Right cardiac atrium (tissue), 5 donors: ENCODE data around the gene TMEM39A. TPM values are rescaled to one million over a fixed set of nuclear protein-coding genes. Genes with fewer than 3 reads are reported as not detected.

ENCODE experiments used
- ATAC-seq, 2 donors: fragments of 200-7000 bp; cut with Tn5 transposase; one replicate each; pipeline versions ENCODE4 v1.8.0 to v1.9.1; 2020; ENCODE audit warnings: moderate library complexity in 2 of 2, mild to moderate bottlenecking in 1 of 2
- DNase-seq, 3 donors: peaks; one replicate each; pipeline ENCODE4 v3.0.0-alpha.2; 2020
- H3K27ac ChIP-seq: one replicate; pipeline ENCODE4 v1.5.1; 2013; ENCODE audit warnings: mild to moderate bottlenecking, low read length, control low read depth, moderate library complexity
- H3K27me3 ChIP-seq: one replicate; pipeline ENCODE4 v1.6.1; 2013; ENCODE audit not compliant: control insufficient read depth, insufficient read depth
- H3K4me1 ChIP-seq: one replicate; pipeline ENCODE4 v1.6.1; 2013; ENCODE audit warnings: low read length; ENCODE audit not compliant: control insufficient read depth, insufficient read depth
- H3K4me3 ChIP-seq: one replicate; pipeline ENCODE4 v1.5.1; 2013; ENCODE audit warnings: low read length, control low read depth
- H3K9me3 ChIP-seq: one replicate; pipeline ENCODE4 v1.6.1; 2013; ENCODE audit warnings: low read length; ENCODE audit not compliant: control insufficient read depth
- WGBS: extraction: QIAGEN DNeasy Blood & Tissue Kit; methylation state at CpG from one replicate; pipeline ENCODE4 v1.1.7; 2013; 5-methylcytosine and 5-hydroxymethylcytosine counted together
- intact Hi-C, 4 donors: fragments of 100-400 bp; cut with DNase I; formaldehyde crosslinking; loops; one replicate each; pipeline versions ENCODE4 v1.11.0 to v1.14.0; 2022 to 2023
- polyA plus RNA-seq: library from polyadenylated mRNA; stranded (reverse); fragments of 200-250 nt; gene quantifications from one replicate; pipeline ENCODE4 v1.2.3, GENCODE V29; 2013
- total RNA-seq, 4 donors: library from RNA; stranded (reverse); fragmentation: NEBNext Ultra II Directional; extraction: Animal tissue kit (Norgen Biotek cat#: 25700); gene quantifications; one replicate each; pipeline ENCODE4 v1.2.1, GENCODE V29; 2021
- donor health status: healthy with polysubstance abuse.
- donor health status: DM: no; HTN: yes; CAD: no.
- donor health status: DM: no; HTN: no; CAD: no.
- donor health status: DM: no; HTN: yes; CAD: no; lungs with severe emphysema.
- donor health status: DM: yes; HTN: yes; CAD: no.

TMEM39A gene
- total and polyA plus RNA-seq, 5 donors = 6.7 to 36.0 (median 21.4) TPM

DNA sequence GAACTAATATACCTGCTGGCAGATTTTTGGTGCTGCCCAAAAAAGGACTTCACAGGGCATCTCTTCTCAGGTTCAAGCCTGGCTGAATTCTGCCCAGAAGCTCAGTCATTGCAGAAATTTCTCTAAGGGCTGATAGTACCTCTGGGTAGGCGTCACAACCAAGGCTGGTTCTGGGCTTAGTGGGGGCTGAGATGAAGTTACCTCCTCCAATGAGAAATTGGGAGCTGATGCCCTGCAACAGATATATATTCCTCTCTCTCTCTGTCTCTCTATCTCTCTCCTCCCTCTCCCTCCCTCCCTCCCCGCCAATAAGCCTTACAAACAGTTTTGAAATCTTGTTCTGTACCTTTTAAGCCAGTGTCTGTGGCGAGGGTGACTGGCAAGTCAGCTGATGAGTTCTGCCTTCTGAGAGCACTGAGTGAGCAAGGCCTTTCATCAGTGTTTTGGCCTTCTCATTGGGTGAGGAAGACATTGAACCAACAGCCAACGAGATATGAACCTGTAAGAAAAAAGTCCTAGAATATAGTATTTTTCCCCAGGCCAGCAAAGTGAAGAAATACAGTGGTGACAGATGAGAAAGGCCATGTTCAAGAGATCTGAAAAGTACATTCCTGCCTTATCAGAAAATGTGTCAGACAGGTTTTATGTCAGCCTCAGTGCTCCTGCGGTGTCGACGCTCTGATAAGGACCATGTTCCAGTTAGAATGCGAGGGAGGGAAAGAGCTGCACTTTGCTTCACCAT, 45.5 kb downstream of the TMEM39A start:
- DNase-seq = no peak
- H3K27ac ChIP-seq = peak overlapping the region; percentile 79
- ATAC-seq = peak; percentile 62 to 71
- 58% methylated on average over 8 of the region's 8 CpGs for WGBS
- H3K4me3 ChIP-seq = no peak overlapping the region
- H3K4me1 ChIP-seq = peaks cover 9% of the 10 kb centered on the region
- no peaks in the 10 kb centered on the region for H3K27me3 ChIP-seq
- no peaks in the 10 kb centered on the region for H3K9me3 ChIP-seq
- intact Hi-C loops = no loop called here

GRCh38 chr3:119416873-119417272, 46.5 kb downstream of the TMEM39A start:
- Histone ChIP-seq H3K9me3 (no peaks in the 10 kb centered on the region), H3K4me1 (peaks cover 9% of the 10 kb centered on the region), H3K27ac (peak overlapping the region; percentile 79), H3K27me3 (no peaks in the 10 kb centered on the region), H3K4me3 (no peak overlapping the region)
- ATAC-seq = no peak
- WGBS = 83% methylated on average over 1 of the region's 1 CpG
- no peak for DNase-seq
- intact Hi-C loops = no loop called here

DNA sequence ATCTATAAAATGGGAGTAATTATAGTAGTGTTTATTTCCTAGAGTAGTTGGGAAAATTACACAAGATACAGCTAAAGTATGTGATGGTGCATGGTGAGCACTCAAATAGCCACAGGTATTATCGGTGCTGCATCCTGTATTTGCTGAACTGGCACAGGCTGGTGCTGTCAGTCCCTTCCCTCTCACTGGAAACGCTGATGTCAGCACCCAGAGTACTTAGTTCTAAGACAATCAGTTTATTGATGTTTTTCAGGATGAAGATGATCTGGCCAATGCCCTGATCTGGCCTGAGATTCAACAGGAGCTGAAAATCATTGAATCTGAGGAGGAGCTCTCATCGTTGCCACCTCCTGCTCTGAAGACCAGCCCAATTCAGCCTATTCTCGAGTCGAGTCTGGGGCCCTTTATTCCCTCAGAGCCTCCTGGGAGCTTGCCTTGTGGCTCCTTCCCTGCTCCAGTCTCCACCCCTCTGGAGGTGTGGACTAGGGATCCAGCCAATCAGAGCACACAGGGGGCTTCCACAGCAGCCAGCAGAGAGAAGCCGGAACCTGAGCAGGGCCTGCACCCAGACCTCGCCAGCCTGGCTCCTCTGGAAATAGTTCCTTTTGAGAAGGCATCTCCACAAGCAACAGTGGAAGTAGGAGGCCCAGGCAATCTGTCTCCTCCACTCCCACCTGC, 49.7 kb downstream of the TMEM39A start:
- no peak for DNase-seq
- H3K27me3 ChIP-seq = no peaks in the 10 kb centered on the region
- 73% methylated on average over 7 of the region's 7 CpGs for WGBS
- H3K4me1 ChIP-seq = peaks cover 7% of the 10 kb centered on the region
- no peak for ATAC-seq
- intact Hi-C loops = no loop called here
- H3K9me3 ChIP-seq = no peaks in the 10 kb centered on the region
- peak overlapping the region; percentile 21 for H3K27ac ChIP-seq
- H3K4me3 ChIP-seq = no peak overlapping the region

DNA sequence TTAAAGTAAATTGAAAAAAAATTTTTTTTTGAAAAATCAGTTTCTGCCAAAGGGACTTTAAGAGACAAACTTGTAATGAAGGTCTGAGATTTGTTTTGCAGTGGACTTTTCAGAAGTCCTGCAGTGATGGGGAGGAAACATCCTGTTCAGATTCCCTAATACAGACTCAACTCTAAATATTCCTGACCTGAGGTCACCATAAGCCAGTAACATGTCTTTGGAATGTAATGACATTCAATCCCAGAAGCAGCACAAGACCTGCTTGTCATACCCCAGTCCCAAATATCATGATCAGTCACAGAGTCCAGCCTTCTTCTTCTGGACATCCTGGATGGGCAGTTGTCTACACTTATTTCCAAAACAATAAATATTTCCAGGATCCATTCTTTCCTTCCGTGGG, 53.6 kb downstream of the TMEM39A start:
- WGBS = 94% methylated on average over 1 of the region's 1 CpG
- intact Hi-C loops = no loop called here
- no peak for ATAC-seq

GRCh38 chr3:119408243-119408950, 55.0 kb downstream of the TMEM39A start:
- Histone ChIP-seq H3K4me1 (no peaks in the 10 kb centered on the region), H3K9me3 (no peaks in the 10 kb centered on the region), H3K27me3 (no peaks in the 10 kb centered on the region), H3K27ac (no peak overlapping the region), H3K4me3 (no peak overlapping the region)
- intact Hi-C loops = no loop called here
- WGBS = 82% methylated on average over 3 of the region's 3 CpGs
- ATAC-seq (no peak), DNase-seq (no peak)

More for the DNA sequence above, 53.6 kb downstream of the TMEM39A start:
- peaks cover 4% of the 10 kb centered on the region for H3K4me1 ChIP-seq
- no peaks in the 10 kb centered on the region for H3K9me3 ChIP-seq
- no peak for DNase-seq
- no peaks in the 10 kb centered on the region for H3K27me3 ChIP-seq
- H3K27ac ChIP-seq = no peak overlapping the region
- no peak overlapping the region for H3K4me3 ChIP-seq

- ATAC-seq (peak; percentile 54), DNase-seq (no peak)
- Histone ChIP-seq H3K4me3 (no peak overlapping the region), H3K27me3 (no peaks in the 10 kb centered on the region), H3K27ac (no peak overlapping the region), H3K9me3 (no peaks in the 10 kb centered on the region), H3K4me1 (no peaks in the 10 kb centered on the region)
- WGBS = 49% methylated on average over 2 of the region's 2 CpGs
- intact Hi-C loops = no loop called here
Measured at GRCh38 chr3:119405315-119405714, 58.1 kb downstream of the TMEM39A start.

DNA sequence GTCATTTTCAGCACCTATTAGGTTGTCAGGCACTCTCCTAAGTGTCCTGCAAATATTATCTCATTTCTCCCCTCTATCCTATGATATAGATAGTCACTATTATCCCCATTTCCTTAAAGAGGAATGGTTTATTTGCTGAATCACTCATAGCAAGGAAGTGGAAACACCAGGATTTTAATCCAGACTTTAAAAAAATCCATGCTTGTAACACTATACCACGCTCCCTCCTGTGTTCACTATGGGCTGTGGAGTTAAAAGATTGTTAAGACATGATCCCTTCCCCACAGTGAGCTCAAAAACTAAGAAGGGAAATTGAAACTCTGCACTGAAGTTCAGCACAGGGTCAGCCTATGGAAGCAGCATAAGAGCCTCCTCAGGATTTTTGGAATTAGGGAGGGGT, 60.2 kb downstream of the TMEM39A start:
- 97% methylated on average over 1 of the region's 1 CpG for WGBS
- intact Hi-C loops = no loop called here
- H3K27me3 ChIP-seq = no peaks in the 10 kb centered on the region

GRCh38 chr3:119402791-119403190, 60.6 kb downstream of the TMEM39A start:
- Histone ChIP-seq H3K9me3 (no peaks in the 10 kb centered on the region), H3K27me3 (no peaks in the 10 kb centered on the region), H3K4me3 (no peak overlapping the region), H3K27ac (no peak overlapping the region), H3K4me1 (no peaks in the 10 kb centered on the region)
- no peak for ATAC-seq
- DNase-seq = no peak
- 87% methylated on average over 1 of the region's 1 CpG for WGBS
- intact Hi-C loops = no loop called here

More for the DNA sequence above, 60.2 kb downstream of the TMEM39A start:
- Histone ChIP-seq H3K4me3 (no peak overlapping the region), H3K27ac (no peak overlapping the region), H3K4me1 (no peaks in the 10 kb centered on the region), H3K9me3 (no peaks in the 10 kb centered on the region)
- no peak for ATAC-seq
- DNase-seq = no peak

DNA sequence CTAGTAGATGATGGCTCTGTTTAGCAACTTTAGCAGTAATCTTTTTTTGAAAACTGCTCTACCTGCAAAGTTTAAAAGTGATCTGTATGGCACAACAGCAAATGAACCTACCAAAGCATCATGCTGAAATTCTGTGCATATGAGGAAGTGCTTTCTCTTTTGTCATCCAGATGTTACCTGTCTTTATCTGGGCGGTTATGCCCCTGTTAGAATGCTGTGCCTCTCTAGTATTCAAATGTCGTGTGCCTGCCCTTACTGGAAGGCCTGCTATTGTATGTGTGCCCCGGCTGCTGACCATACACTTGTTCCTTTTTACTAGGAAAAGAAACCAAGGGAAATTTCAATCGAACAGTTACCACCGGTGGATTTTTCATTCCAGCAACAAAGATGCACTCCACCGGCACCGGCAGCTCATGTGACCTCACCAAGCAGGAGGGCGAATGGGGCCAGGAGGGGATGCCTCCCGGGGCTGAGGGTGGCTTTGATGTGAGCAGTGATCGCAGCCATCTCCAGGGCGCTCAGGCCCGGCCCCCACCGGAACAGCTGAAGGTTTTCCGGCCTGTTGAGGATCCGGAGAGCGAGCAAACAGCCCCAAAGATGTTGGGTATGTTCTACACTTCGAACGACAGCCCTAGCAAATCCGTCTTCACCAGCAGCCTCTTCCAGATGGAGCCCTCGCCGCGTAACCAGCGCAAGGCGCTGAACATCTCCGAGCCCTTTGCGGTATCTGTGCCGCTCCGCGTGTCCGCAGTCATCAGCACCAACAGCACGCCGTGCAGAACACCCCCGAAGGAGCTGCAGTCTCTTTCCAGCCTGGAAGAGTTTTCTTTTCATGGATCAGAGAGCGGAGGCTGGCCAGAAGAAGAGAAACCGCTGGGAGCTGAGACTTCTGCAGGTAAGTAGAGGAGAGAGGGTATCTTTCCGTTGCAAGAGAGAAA, 61.6 kb downstream of the TMEM39A start:
- Histone ChIP-seq H3K4me3 (no peak overlapping the region), H3K27me3 (no peaks in the 10 kb centered on the region), H3K27ac (no peak overlapping the region), H3K9me3 (no peaks in the 10 kb centered on the region), H3K4me1 (no peaks in the 10 kb centered on the region)
- DNase-seq (no peak), ATAC-seq (no peak)
- WGBS = 87% methylated on average over 36 of the region's 36 CpGs
- intact Hi-C loops = no loop called here

GRCh38 chr3:119401069-119401468, 62.3 kb downstream of the TMEM39A start:
- H3K9me3 ChIP-seq = no peaks in the 10 kb centered on the region
- no peak overlapping the region for H3K27ac ChIP-seq
- H3K4me3 ChIP-seq = no peak overlapping the region
- no peaks in the 10 kb centered on the region for H3K27me3 ChIP-seq
- no peaks in the 10 kb centered on the region for H3K4me1 ChIP-seq
- 90% methylated on average over 5 of the region's 5 CpGs for WGBS
- intact Hi-C loops = no loop called here
- DNase-seq (no peak), ATAC-seq (no peak)
